ENCODE results near the gene DPH5.
"Not testable (repeated sequence)": the region's sequence is repeated elsewhere in the genome, so short reads cannot be mapped to it uniquely, and the experiment has no call there.

The DPH5 gene

GRCh38 chr1:100982793-100983192 lies 42.8 kb downstream of the DPH5 start:
- DNase-seq (ENCODE audit: low spot score): no peak

GRCh38 chr1:100979631-100980030 lies 46.0 kb downstream of the DPH5 start:
- no peak for DNase-seq (ENCODE audit: low spot score)

- DNase-seq (ENCODE audit: low spot score): no peak
These were observed 48.6 kb downstream of the DPH5 start for GRCh38 chr1:100976936-100977335.

GRCh38 chr1:100972185-100972584 lies 53.4 kb downstream of the DPH5 start:
- DNase-seq (ENCODE audit: low spot score): no peak

GRCh38 chr1:100971021-100971420 lies 54.6 kb downstream of the DPH5 start:
- no peak for DNase-seq (ENCODE audit: low spot score)

GRCh38 chr1:100969327-100969726 lies 56.3 kb downstream of the DPH5 start:
- no peak for DNase-seq (ENCODE audit: low spot score)

GRCh38 chr1:100968621-100969020 lies 57.0 kb downstream of the DPH5 start:
- DNase-seq (ENCODE audit: low spot score): no peak

GRCh38 chr1:100960098-100960497 lies 65.5 kb downstream of the DPH5 start:
- no peak for DNase-seq (ENCODE audit: low spot score)

- DNase-seq (ENCODE audit: low spot score): no peak
These were observed 66.0 kb downstream of the DPH5 start for GRCh38 chr1:100959502-100960060.

GRCh38 chr1:100955322-100955721 lies 70.3 kb downstream of the DPH5 start:
- peak; percentile 23 for DNase-seq (ENCODE audit: low spot score)

- no peak for DNase-seq (ENCODE audit: low spot score)
These were observed 71.4 kb downstream of the DPH5 start for GRCh38 chr1:100953960-100954730.

GRCh38 chr1:100952970-100953369 lies 72.6 kb downstream of the DPH5 start:
- DNase-seq (ENCODE audit: low spot score): not testable (repeated sequence)

- DNase-seq (ENCODE audit: low spot score): no peak
These were observed 73.4 kb downstream of the DPH5 start for GRCh38 chr1:100952104-100952745.

GRCh38 chr1:100950781-100951180 lies 74.8 kb downstream of the DPH5 start:
- DNase-seq (ENCODE audit: low spot score): no peak

GRCh38 chr1:100950337-100950736 lies 75.2 kb downstream of the DPH5 start:
- no peak for DNase-seq (ENCODE audit: low spot score)

GRCh38 chr1:100949515-100950158 lies 75.9 kb downstream of the DPH5 start:
- DNase-seq (ENCODE audit: low spot score): not testable (repeated sequence)

- DNase-seq (ENCODE audit: low spot score): not testable (repeated sequence)
These were observed 76.7 kb downstream of the DPH5 start for GRCh38 chr1:100948721-100949405.

- not testable (repeated sequence) for DNase-seq (ENCODE audit: low spot score)
These were observed 77.8 kb downstream of the DPH5 start for GRCh38 chr1:100947816-100948215.

- not testable (repeated sequence) for DNase-seq (ENCODE audit: low spot score)
These were observed 79.5 kb downstream of the DPH5 start for GRCh38 chr1:100946064-100946463.

- DNase-seq (ENCODE audit: low spot score): no peak
These were observed 82.1 kb downstream of the DPH5 start for GRCh38 chr1:100943533-100943932.

- no peak for DNase-seq (ENCODE audit: low spot score)
These were observed 83.1 kb downstream of the DPH5 start for GRCh38 chr1:100942304-100943046.

Data from hepatic stellate cell (primary cell).